B cell (primary cell): ENCODE measurements around the gene PLIN4. TPM values are rescaled to one million over a fixed set of nuclear protein-coding genes. Genes with fewer than 3 reads are reported as not detected.

Experiments used
- ATAC-seq: fragments of 200-7000 bp; cut with Tn5 transposase; one replicate; pipeline ENCODE4 v1.10.0; 2021; ENCODE audit warnings: low read depth, mild to moderate bottlenecking, moderate number of reproducible peaks, moderate library complexity
- CTCF ChIA-PET: fragments of 350-600 bp; sonication (Branson Sonifier 250); formaldehyde crosslinking; loops from one replicate; lab custom pipeline; 2021; ENCODE audit warnings: antibody characterized with exemption, inconsistent platforms; lab: Charles Lee
- POLR2A ChIA-PET: fragments of 350-600 bp; sonication (Branson Sonifier 250); formaldehyde crosslinking; loops from one replicate; lab custom pipeline; 2021; ENCODE audit warnings: antibody characterized with exemption; lab: Charles Lee
- DNase-seq: peaks from one replicate; pipeline ENCODE4 v3.0.0; 2013
- H2AFZ ChIP-seq: 2 replicates; pipeline ENCODE4 v1.6.1; 2012; ENCODE audit warnings: mild to moderate bottlenecking, low read depth, low read length; ENCODE audit not compliant: insufficient read depth, poor library complexity, severe bottlenecking
- H3K27ac ChIP-seq, 2 donors: 1 replicate in 1 of 2; 2 replicates in 1 of 2; pipeline ENCODE4 v1.5.1; 2012 to 2013; ENCODE audit warnings: low read length in 2 of 2, mild to moderate bottlenecking in 2 of 2, moderate library complexity in 1 of 2
- H3K27me3 ChIP-seq, 4 experiments: fragments of 200-600 bp in 1 of 4; sonication (generic) in 1 of 4; replicated peaks in 1 of 4; 1 replicate in 2 of 4; 2 replicates in 2 of 4; pipeline versions ENCODE4 v1.6.1 to v1.7.0; 2013 to 2016; ENCODE audit warnings: low read length in 3 of 4, mild to moderate bottlenecking in 2 of 4, mixed read lengths in 1 of 4, moderate library complexity in 1 of 4; ENCODE audit not compliant: insufficient read depth in 4 of 4, control insufficient read depth in 3 of 4; ENCODE audit errors: control extremely low read depth in 1 of 4
- H3K36me3 ChIP-seq, 2 experiments: replicated peaks in 1 of 2; 1 replicate in 1 of 2; 2 replicates in 1 of 2; pipeline versions ENCODE4 v1.6.1 to v1.7.1; 2013; ENCODE audit warnings: low read length in 1 of 2; ENCODE audit not compliant: insufficient read depth in 2 of 2, control insufficient read depth in 1 of 2; ENCODE audit errors: control extremely low read depth in 1 of 2, extremely low read depth in 1 of 2
- H3K4me1 ChIP-seq, 2 donors: fragments of 200-600 bp in 1 of 2; sonication (generic) in 1 of 2; 1 replicate in 1 of 2; 2 replicates in 1 of 2; pipeline versions ENCODE4 v1.5.1 to v1.6.1; 2013 to 2017; ENCODE audit warnings: low read length in 2 of 2; ENCODE audit not compliant: control insufficient read depth in 2 of 2, insufficient read depth in 2 of 2
- H3K4me2 ChIP-seq: replicated peaks from 2 replicates; pipeline ENCODE3; 2012; ENCODE audit warnings: mild to moderate bottlenecking, low read depth, low read length; ENCODE audit not compliant: poor library complexity, severe bottlenecking
- H3K4me3 ChIP-seq, 5 experiments: fragments of 200-600 bp in 1 of 5; sonication (generic) in 1 of 5; 1 replicate in 3 of 5; 2 replicates in 2 of 5; pipeline versions ENCODE4 v1.5.1 to v1.7.0; 2011 to 2016; ENCODE audit warnings: low read length in 4 of 5, mild to moderate bottlenecking in 4 of 5, low read depth in 2 of 5, control low read depth in 1 of 5, moderate library complexity in 1 of 5; ENCODE audit not compliant: insufficient read depth in 1 of 5; ENCODE audit errors: control extremely low read depth in 1 of 5, extremely low read depth in 1 of 5
- H3K79me2 ChIP-seq: fragments of 200-600 bp; sonication (generic); one replicate; pipeline ENCODE4 v1.6.0; 2016; ENCODE audit warnings: low read length; ENCODE audit not compliant: control insufficient read depth, insufficient read depth
- H3K9ac ChIP-seq: fragments of 200-600 bp; sonication (generic); 2 replicates; pipeline ENCODE4 v1.6.1; 2017; ENCODE audit warnings: mild to moderate bottlenecking, low read length, moderate library complexity
- H3K9me3 ChIP-seq, 3 donors: one replicate each; pipeline versions ENCODE4 v1.6.1 to v1.7.1; 2013; ENCODE audit warnings: low read length in 2 of 3; ENCODE audit not compliant: control insufficient read depth in 2 of 3, insufficient read depth in 1 of 3; ENCODE audit errors: control extremely low read depth in 1 of 3
- H4K20me1 ChIP-seq: 2 replicates; pipeline ENCODE4 v1.6.0; 2012; ENCODE audit warnings: mild to moderate bottlenecking, low read length; ENCODE audit not compliant: insufficient read depth, control insufficient read depth, poor library complexity, severe bottlenecking
- H3K27ac Mint-ChIP-seq: one replicate; pipeline ENCODE4 v1.8.0; 2021; ENCODE audit warnings: mixed read lengths
- H3K27me3 Mint-ChIP-seq: one replicate; pipeline ENCODE4 v1.8.0; 2021; ENCODE audit warnings: mixed read lengths
- H3K4me1 Mint-ChIP-seq: one replicate; pipeline ENCODE4 v1.8.0; 2021; ENCODE audit warnings: mixed read lengths
- H3K4me3 Mint-ChIP-seq: one replicate; pipeline ENCODE4 v1.8.0; 2021; ENCODE audit warnings: mixed read lengths
- H3K9me3 Mint-ChIP-seq: one replicate; pipeline ENCODE4 v1.8.0; 2022; ENCODE audit warnings: mixed read lengths; ENCODE audit not compliant: insufficient read depth
- CTCF ChIP-seq: fragments of 200-600 bp; IDR thresholded peaks from one replicate; pipeline ENCODE4 v1.8.0; 2022; ENCODE audit warnings: antibody characterized with exemption, mild to moderate bottlenecking
- EZH2 ChIP-seq: IDR thresholded peaks from 2 replicates; pipeline ENCODE4 v1.6.1; 2012; ENCODE audit warnings: borderline replicate concordance, low read depth, mild to moderate bottlenecking, moderate library complexity, low read length; ENCODE audit not compliant: insufficient read depth, poor library complexity, severe bottlenecking
- WGBS: methylation state at CpG from one replicate; pipeline ENCODE4 v1.1.5; 2013; ENCODE audit warnings: missing lambda C conversion rate; ENCODE audit not compliant: insufficient coverage; 5-methylcytosine and 5-hydroxymethylcytosine counted together
- intact Hi-C: fragments of 100-400 bp; cut with micrococcal nuclease; formaldehyde crosslinking; loops from one replicate; pipeline ENCODE4 v1.10.0; 2022
- polyA plus RNA-seq: library from polyadenylated mRNA; depleted of rRNA; stranded (reverse); fragments of >200 nt; gene quantifications from 2 replicates; pipeline ENCODE4 v1.2.3, GENCODE V29; 2012
- total RNA-seq, 2 donors: library from RNA; stranded (reverse); fragments of 120-200 nt in 1 of 2; gene quantifications; 1 replicate in 1 of 2; 2 replicates in 1 of 2; pipeline versions ENCODE4 v1.2.3 to v1.2.4, GENCODE V29; 2013 to 2022

Gene PLIN4
- total and polyA plus RNA-seq, 2 donors (not counting 1 experiment from before 2014, with no cell fraction given) = 0.04 to 0.07 TPM

- Histone ChIP-seq H3K36me3 (no peaks in the 10 kb centered on the region), H3K4me3 (no peak overlapping the region), H3K9ac (no peak overlapping the region), H3K27me3 (peaks cover 0 to 11% (median 2%) of the 10 kb centered on the region in 4 experiments), H3K4me1 (peaks cover 0 to 4% of the 10 kb centered on the region in 2 donors), H3K4me2 (no peak overlapping the region), H4K20me1 (no peaks in the 10 kb centered on the region), H3K27ac (no peak overlapping the region), H2AFZ (no peak overlapping the region), H3K9me3 (peaks cover 0 to 19% (median 0%) of the 10 kb centered on the region in 3 donors), H3K79me2 (no peaks in the 10 kb centered on the region)
- WGBS = 86% methylated on average over 40 of the region's 43 CpGs
- Mint-ChIP-seq H3K4me3 (no peak overlapping the region), H3K27me3 (peaks cover 13% of the 10 kb centered on the region), H3K27ac (peak overlapping the region; percentile 20), H3K9me3 (no peaks in the 10 kb centered on the region), H3K4me1 (no peaks in the 10 kb centered on the region)
- ATAC-seq = peak; percentile 24
- ChIA-PET POLR2A (no interaction called here), CTCF (no interaction called here)
- DNase-seq = no peak
- no peak for TF ChIP-seq EZH2
- TF ChIP-seq CTCF = no peak
- intact Hi-C loops = loop anchor here (5.0 kb wide), 1 partner anchor 81 kb away; the partner anchor contains the start of gene TNFAIP8L1
Measured at GRCh38 chr19:4555657-4556561, 37.6 kb upstream of the PLIN4 start.

GRCh38 chr19:4554717-4555116, 36.4 kb upstream of the PLIN4 start:
- Histone ChIP-seq H3K79me2 (no peaks in the 10 kb centered on the region), H3K4me3 (no peak overlapping the region), H4K20me1 (no peaks in the 10 kb centered on the region), H3K4me2 (no peak overlapping the region), H3K27ac (no peak overlapping the region), H3K9ac (no peak overlapping the region), H3K9me3 (peaks cover 0 to 19% (median 0%) of the 10 kb centered on the region in 3 donors), H3K27me3 (peaks cover 0 to 11% (median 2%) of the 10 kb centered on the region in 4 experiments), H3K4me1 (peaks cover 0 to 4% of the 10 kb centered on the region in 2 donors), H3K36me3 (no peaks in the 10 kb centered on the region), H2AFZ (no peak overlapping the region)
- H3K27me3 Mint-ChIP-seq = peaks cover 13% of the 10 kb centered on the region
- intact Hi-C loops = loop anchor here (5.0 kb wide), 1 partner anchor 83 kb away; the partner anchor contains the start of gene TNFAIP8L1
- ChIA-PET POLR2A (no interaction called here), CTCF (interaction anchor here (0.7 kb wide), 1 partner anchor 82 kb away, joined by 3 read pairs; no protein-coding TSS in a partner anchor)
- no peaks in the 10 kb centered on the region for H3K4me1 Mint-ChIP-seq
- H3K4me3 Mint-ChIP-seq = no peak overlapping the region
- no peak overlapping the region for H3K27ac Mint-ChIP-seq
- ATAC-seq (no peak), DNase-seq (no peak)
- 95% methylated on average over 6 of the region's 7 CpGs for WGBS
- H3K9me3 Mint-ChIP-seq = no peaks in the 10 kb centered on the region
- TF ChIP-seq EZH2 (no peak), CTCF (no peak)
